ENCODE results near the gene CCM2. TPM values are rescaled to one million over a fixed set of nuclear protein-coding genes. Genes with fewer than 3 reads are reported as not detected.

Gene CCM2
- total RNA-seq = 32.3 to 35.1 TPM (median 34.1 TPM) in 3 replicates

DNA sequence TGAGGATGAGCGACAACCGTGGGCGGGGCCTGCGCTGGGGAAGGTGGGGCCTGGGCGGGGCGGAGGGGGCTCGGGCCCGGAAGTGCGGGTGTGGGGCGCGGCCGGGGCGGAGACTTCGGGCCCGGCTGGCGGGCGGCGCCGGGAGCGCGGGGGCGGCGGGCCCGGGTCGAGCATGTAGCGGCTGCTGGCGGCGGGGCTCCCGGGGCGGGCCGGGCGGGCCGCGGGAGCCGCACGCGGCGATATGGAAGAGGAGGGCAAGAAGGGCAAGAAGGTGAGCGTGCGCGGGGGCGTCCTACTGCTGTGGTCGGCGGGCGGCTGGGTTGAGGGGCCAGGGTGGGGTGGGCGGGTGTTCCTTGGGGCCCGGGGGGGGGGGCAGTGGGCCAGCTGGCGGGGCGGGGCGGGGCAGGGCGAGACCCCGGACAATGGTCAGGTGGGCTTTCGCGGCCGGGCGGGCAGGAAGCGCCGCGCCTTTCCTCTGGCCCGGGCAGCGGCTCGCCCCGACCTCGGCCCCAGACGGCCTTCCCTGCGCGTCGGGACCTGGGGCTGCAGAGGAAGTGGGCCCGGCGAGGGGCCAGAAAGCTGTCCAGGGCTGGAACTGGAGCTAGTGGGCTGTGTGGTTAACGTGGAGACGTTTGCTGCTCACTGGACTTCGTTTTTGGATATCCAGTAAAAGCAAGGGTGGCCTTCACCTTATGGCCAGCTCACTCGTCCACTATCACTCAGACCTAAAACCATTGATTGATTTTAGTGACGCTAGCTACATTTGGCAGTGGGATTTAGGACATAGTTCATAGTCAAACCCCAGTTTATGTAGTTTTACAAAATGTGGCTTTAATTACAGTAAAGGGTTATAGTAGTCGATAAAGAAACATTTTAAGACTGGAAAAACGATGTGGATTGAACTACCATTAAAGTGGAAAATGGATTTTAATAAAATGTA lies at the start of gene CCM2:
TSS of gene CCM2 (plus strand) at position 109 of the 940 bp plus-strand sequence. CDS start at position 242, 133 bp downstream.
- Mint-ChIP-seq H3K9me3 (no peaks in the 10 kb centered on the region), H3K27ac (peak within 1 kb of the TSS; percentile 92), H3K4me1 (peaks cover 22% of the 10 kb centered on the region), H3K27me3 (ENCODE audit: low read depth) (no peaks in the 10 kb centered on the region), H3K36me3 (no peaks in the 10 kb centered on the region), H3K4me3 (peak within 1 kb of the TSS; percentile 85)
- DNase-seq (ENCODE audit: low spot score in 2 of 2, unreplicated experiment in 2 of 2) = peak; percentile 35 to 55
- TF ChIP-seq, protein P1, sequence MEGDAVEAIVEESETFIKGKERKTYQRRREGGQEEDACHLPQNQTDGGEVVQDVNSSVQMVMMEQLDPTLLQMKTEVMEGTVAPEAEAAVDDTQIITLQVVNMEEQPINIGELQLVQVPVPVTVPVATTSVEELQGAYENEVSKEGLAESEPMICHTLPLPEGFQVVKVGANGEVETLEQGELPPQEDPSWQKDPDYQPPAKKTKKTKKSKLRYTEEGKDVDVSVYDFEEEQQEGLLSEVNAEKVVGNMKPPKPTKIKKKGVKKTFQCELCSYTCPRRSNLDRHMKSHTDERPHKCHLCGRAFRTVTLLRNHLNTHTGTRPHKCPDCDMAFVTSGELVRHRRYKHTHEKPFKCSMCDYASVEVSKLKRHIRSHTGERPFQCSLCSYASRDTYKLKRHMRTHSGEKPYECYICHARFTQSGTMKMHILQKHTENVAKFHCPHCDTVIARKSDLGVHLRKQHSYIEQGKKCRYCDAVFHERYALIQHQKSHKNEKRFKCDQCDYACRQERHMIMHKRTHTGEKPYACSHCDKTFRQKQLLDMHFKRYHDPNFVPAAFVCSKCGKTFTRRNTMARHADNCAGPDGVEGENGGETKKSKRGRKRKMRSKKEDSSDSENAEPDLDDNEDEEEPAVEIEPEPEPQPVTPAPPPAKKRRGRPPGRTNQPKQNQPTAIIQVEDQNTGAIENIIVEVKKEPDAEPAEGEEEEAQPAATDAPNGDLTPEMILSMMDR (IDR thresholded peaks at IDR 0.05; ENCODE audit: unreplicated experiment) = no peak

DNA sequence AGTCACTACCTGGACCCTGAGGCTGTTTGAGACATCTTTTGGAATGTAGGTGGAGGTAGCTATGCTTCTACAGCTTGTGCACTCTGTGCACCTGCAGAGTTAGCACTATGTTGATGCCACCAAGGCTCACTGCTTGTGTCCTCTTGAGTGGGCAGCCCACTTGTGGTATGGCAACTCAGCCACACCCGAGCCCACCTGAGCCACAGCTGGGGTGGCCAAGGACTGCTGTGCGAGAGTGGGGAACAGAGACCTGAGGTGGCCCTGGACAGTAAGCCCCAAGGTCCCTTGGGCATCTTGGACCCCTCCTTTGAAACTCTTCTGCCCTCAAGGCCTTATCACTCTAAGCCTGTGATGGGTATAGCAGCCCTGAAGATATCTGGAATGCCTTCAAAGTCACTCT lies 46.8 kb upstream of the CCM2 start:
- Mint-ChIP-seq H3K9me3 (no peaks in the 10 kb centered on the region), H3K36me3 (no peaks in the 10 kb centered on the region), H3K4me1 (no peaks in the 10 kb centered on the region), H3K27me3 (ENCODE audit: low read depth) (peaks cover 36% of the 10 kb centered on the region), H3K27ac (no peak overlapping the region), H3K4me3 (no peak overlapping the region)
- no peak for DNase-seq (ENCODE audit: low spot score in 2 of 2, unreplicated experiment in 2 of 2)
- TF ChIP-seq, protein P1 (IDR thresholded peaks at IDR 0.05; ENCODE audit: unreplicated experiment) = no peak

DNA sequence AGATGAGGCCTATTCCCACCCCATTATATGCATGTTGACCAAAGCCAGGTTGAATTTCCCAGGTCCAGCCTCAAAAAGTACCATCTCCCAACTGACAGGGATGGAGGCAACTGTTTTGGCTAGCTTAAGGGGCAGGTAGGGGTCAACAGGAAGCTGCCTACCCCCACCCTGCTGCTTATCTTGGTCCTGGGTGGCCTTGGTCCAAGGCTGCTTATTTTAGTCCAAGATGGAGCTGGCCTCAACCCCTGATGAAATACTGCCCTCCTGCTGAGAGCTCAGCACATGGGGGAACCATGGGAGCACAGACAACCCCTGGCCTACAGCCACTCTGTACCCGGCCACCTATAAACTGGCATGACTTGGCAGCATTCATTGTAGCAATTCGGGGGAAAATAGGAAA lies 44.3 kb upstream of the CCM2 start:
- no peaks in the 10 kb centered on the region for H3K9me3 Mint-ChIP-seq
- H3K4me3 Mint-ChIP-seq = no peak overlapping the region
- TF ChIP-seq, protein P1 (IDR thresholded peaks at IDR 0.05; ENCODE audit: unreplicated experiment) = no peak
- H3K36me3 Mint-ChIP-seq = no peaks in the 10 kb centered on the region
- peaks cover 28% of the 10 kb centered on the region for H3K27me3 Mint-ChIP-seq (ENCODE audit: low read depth)
- no peaks in the 10 kb centered on the region for H3K4me1 Mint-ChIP-seq
- no peak for DNase-seq (ENCODE audit: low spot score in 2 of 2, unreplicated experiment in 2 of 2)
- no peak overlapping the region for H3K27ac Mint-ChIP-seq

DNA sequence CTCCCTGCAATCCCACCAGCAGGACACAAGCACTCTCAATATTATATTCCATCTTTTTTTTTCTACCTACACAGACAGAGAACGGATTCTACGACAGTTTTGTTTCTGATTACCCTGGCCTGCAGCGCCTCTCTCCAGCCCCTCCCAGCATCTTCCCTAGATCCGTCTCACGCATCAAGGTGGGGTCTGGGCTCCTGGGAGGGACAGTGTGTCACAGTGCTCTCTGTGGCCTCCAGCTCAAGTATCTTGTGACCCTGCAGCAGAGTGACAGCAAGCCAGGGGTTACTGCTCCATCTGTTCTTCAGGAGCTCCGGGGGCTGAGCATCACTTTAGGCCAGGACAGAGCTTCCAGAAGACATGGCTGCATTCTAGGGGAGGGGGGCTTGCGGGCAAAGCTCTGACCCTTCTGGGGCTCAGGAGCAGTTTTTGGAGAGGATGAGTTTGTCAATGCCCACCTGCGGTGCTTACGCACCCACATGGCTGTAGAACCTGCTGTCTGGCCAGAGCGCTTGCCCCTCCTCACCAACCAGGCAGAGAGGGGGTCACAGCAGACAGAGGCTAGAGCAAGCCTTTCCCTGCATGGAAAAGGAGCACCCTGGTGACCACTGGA lies 43.7 kb upstream of the CCM2 start:
- H3K27ac Mint-ChIP-seq = no peak overlapping the region
- H3K36me3 Mint-ChIP-seq = no peaks in the 10 kb centered on the region
- TF ChIP-seq, protein P1 (IDR thresholded peaks at IDR 0.05; ENCODE audit: unreplicated experiment) = no peak
- DNase-seq (ENCODE audit: low spot score in 2 of 2, unreplicated experiment in 2 of 2) = no peak
- no peaks in the 10 kb centered on the region for H3K9me3 Mint-ChIP-seq
- H3K4me3 Mint-ChIP-seq = no peak overlapping the region
- peaks cover 23% of the 10 kb centered on the region for H3K27me3 Mint-ChIP-seq (ENCODE audit: low read depth)
- H3K4me1 Mint-ChIP-seq = no peaks in the 10 kb centered on the region

DNA sequence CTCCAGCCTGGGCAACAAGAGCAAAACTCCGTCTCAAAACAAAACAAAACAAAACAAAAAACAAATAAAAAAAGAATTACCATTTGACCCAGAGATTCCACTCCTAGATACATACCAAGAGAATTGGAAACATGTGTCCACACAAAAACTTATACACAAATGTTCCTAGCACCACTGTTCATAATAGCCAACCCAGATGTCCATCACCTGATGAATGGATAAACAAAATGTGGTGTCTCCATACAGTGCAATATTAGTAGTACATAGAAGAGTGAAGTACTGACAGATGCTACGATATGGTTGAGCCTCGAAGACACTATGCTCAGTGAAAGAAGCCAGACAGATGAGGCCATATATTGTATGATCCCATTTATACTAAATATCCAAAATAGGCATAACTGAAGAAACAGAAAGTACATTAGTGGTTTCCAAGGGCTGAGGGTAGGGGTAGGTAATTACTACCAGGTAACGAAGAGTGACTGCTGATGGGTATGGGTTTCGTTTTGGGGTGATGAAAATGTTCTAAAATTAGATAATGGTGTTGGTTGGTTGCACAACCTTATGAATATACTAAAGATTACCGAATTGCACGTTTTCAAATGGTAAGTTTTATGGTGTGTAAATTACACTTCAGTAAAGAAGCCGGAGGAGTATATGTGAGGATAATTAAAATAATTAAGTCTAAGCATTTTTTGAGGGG lies 41.2 kb upstream of the CCM2 start:
- DNase-seq (ENCODE audit: low spot score in 2 of 2, unreplicated experiment in 2 of 2) = no peak
- no peaks in the 10 kb centered on the region for H3K9me3 Mint-ChIP-seq
- no peaks in the 10 kb centered on the region for H3K4me1 Mint-ChIP-seq
- peaks cover 14% of the 10 kb centered on the region for H3K27me3 Mint-ChIP-seq (ENCODE audit: low read depth)
- H3K4me3 Mint-ChIP-seq = no peak overlapping the region
- no peaks in the 10 kb centered on the region for H3K36me3 Mint-ChIP-seq
- H3K27ac Mint-ChIP-seq = no peak overlapping the region
- TF ChIP-seq, protein P1 (IDR thresholded peaks at IDR 0.05; ENCODE audit: unreplicated experiment) = no peak
